ENCODE measurements around the gene DUSP5.

Gene DUSP5

DNA sequence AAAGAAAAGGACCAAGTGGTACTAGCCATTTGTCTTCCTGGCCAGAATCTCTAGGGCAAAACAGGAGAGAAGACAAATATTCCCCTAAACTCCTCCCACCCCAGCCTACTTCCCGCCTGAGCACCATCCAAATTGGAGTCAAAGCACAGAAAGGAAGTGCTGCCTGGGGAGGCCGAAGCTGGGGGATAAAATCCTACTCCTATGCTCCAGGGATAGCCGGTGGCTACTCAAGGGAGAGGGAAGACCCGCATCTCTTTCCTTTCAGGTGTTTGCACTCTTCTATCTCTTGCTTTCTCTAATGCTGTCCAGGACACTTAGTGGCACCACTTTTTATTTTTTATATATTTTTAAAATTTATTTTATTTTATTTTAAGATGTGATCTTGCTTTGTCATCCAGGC, 7.1 kb upstream of the DUSP5 start:
- peaks cover 4% of the 10 kb centered on the region for H3K27me3 Mint-ChIP-seq (ENCODE audit: low read depth)
- H3K4me1 Mint-ChIP-seq (ENCODE audit: low read depth): peaks cover 27% of the 10 kb centered on the region
- H3K27ac Mint-ChIP-seq: no peak overlapping the region
- H3K9me3 Mint-ChIP-seq: no peaks in the 10 kb centered on the region
- H3K36me3 Mint-ChIP-seq (ENCODE audit: low read depth): peaks cover 11% of the 10 kb centered on the region
- no peak overlapping the region for H3K4me3 Mint-ChIP-seq

DNA sequence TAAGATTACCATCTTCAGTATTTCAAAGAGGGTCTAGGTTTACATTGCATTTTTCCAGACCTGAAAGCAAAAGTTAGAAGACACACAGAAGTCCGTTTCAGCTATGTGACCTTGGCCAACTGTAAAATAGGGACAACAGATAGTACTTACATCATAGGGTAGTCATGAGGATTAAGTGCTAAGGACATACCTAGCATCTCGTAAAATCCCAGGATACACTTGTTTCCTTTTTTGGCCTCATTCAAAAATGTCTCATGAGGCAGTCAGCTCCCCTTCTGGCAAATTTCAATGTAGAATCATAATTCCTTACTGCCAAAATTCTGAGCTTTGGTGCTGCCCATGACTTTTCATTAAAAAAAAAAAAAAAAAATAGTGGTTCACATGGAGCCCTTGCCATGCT, 6.4 kb upstream of the DUSP5 start:
- peaks cover 4% of the 10 kb centered on the region for H3K27me3 Mint-ChIP-seq (ENCODE audit: low read depth)
- no peak overlapping the region for H3K27ac Mint-ChIP-seq
- peaks cover 33% of the 10 kb centered on the region for H3K4me1 Mint-ChIP-seq (ENCODE audit: low read depth)

GRCh38 chr10:110492069-110492822, 5.5 kb upstream of the DUSP5 start:
- Mint-ChIP-seq H3K4me3 (no peak overlapping the region), H3K27me3 (ENCODE audit: low read depth) (peaks cover 4% of the 10 kb centered on the region), H3K4me1 (ENCODE audit: low read depth) (peaks cover 39% of the 10 kb centered on the region), H3K27ac (no peak overlapping the region), H3K36me3 (ENCODE audit: low read depth) (peaks cover 14% of the 10 kb centered on the region), H3K9me3 (no peaks in the 10 kb centered on the region)

More for the DNA sequence above, 6.4 kb upstream of the DUSP5 start:
- no peaks in the 10 kb centered on the region for H3K9me3 Mint-ChIP-seq
- peaks cover 16% of the 10 kb centered on the region for H3K36me3 Mint-ChIP-seq (ENCODE audit: low read depth)
- H3K4me3 Mint-ChIP-seq: no peak overlapping the region

DNA sequence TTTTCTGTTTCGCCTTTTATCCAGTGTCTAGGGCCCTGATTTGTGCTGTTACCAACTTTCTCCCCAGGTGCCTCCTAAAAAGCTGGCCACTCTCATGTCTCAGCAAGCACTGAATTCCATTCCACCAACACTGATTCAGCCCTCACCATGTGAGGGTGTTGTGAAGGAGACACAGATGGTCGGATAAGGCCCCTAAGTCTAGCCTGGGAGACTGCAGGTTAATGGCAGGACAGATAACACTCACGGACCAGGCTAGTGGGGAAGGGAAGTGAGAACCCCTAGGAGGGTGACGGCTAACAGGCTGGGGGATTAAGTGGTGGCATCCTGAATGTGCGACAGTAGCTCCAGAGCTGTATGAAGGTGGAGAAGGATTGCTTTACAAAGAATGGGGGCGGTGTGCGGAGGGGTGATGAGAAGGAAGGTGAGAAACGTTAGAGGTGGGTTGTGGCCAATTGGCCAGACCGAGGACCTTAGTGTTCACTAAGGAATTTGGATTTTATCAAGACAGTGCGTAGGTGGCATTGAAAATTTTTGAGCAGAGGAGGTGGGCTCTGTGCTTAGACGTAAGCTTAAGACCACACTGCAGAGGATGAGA, 3.8 kb upstream of the DUSP5 start:
- H3K36me3 Mint-ChIP-seq (ENCODE audit: low read depth): peaks cover 17% of the 10 kb centered on the region
- no peak overlapping the region for H3K27ac Mint-ChIP-seq
- no peak overlapping the region for H3K4me3 Mint-ChIP-seq
- no peaks in the 10 kb centered on the region for H3K9me3 Mint-ChIP-seq
- peaks cover 31% of the 10 kb centered on the region for H3K4me1 Mint-ChIP-seq (ENCODE audit: low read depth)
- peaks cover 3% of the 10 kb centered on the region for H3K27me3 Mint-ChIP-seq (ENCODE audit: low read depth)

DNA sequence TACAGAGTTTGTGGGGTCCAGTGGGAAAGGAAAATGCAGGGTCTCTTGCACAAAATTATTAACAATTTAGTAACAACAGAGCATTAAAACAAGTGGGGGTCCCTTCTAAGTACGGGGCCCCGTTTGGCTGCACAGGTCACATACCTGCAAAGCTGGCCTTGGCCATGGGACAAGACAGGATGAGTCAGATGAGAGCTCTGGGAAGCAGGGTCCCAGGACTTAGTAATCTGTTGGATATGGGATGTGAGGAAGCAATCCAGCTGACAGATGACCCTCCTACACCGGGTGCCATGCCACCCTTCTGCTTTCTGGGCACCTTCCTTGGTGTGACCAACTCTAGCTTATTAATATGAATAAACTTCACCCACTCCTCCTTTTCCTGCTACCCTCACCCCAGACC, 3.2 kb upstream of the DUSP5 start:
- peaks cover 30% of the 10 kb centered on the region for H3K4me1 Mint-ChIP-seq (ENCODE audit: low read depth)
- H3K36me3 Mint-ChIP-seq (ENCODE audit: low read depth): peaks cover 23% of the 10 kb centered on the region
- no peaks in the 10 kb centered on the region for H3K9me3 Mint-ChIP-seq
- H3K27me3 Mint-ChIP-seq (ENCODE audit: low read depth): no peaks in the 10 kb centered on the region
- no peak overlapping the region for H3K27ac Mint-ChIP-seq
- H3K4me3 Mint-ChIP-seq: no peak overlapping the region

GRCh38 chr10:110495731-110496552, 1.8 kb upstream of the DUSP5 start:
- Mint-ChIP-seq H3K4me3 (peak overlapping the region; percentile 96), H3K4me1 (ENCODE audit: low read depth) (peaks cover 44% of the 10 kb centered on the region), H3K9me3 (no peaks in the 10 kb centered on the region), H3K36me3 (ENCODE audit: low read depth) (peaks cover 36% of the 10 kb centered on the region), H3K27me3 (ENCODE audit: low read depth) (no peaks in the 10 kb centered on the region), H3K27ac (peak overlapping the region; percentile 94)

DNA sequence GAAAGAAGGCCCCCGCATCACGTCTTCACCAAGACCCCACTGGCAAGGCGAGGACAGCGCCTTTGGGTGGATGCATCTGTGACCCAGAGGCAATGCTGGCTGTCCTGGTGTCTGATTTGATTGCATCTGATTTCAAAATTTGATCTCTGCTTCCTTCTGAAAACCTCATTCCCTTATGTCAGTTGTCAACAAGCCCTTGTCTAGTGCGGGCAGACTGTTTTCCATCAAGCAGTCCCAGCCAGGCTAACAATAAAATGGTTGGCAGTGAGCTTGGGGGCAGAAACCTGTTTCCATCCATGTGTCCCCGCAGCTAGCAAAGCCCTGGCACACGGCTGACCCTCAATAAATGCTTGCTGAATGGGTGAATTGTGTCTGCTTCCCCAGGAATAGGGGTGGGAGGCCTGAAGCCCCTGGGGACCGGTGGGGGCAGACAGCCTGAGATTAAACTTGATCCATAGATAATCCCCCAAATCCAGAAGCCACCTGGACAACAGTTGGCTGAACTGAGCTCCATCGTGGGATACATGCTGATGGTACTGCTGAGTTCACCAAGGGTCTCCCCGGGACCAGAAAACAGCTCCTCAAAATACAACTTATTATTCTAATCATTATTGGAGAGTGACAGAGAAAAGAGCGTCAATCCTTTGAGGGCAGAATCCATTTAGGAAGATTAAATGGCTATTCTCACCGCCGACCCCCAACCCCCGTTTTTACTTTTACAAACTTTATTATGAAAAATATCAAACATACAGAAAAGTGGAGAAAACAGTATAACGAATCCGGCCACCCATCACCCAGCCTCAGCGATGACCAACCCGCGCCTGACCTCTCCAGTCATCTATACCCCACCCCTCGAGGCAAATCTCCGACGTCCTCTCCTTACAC, 912 bp upstream of the DUSP5 start:
- Mint-ChIP-seq H3K9me3 (no peaks in the 10 kb centered on the region), H3K4me3 (peak overlapping the region; percentile 96), H3K4me1 (ENCODE audit: low read depth) (peaks cover 51% of the 10 kb centered on the region), H3K36me3 (ENCODE audit: low read depth) (peaks cover 43% of the 10 kb centered on the region), H3K27me3 (ENCODE audit: low read depth) (no peaks in the 10 kb centered on the region), H3K27ac (peak overlapping the region; percentile 94)

DNA sequence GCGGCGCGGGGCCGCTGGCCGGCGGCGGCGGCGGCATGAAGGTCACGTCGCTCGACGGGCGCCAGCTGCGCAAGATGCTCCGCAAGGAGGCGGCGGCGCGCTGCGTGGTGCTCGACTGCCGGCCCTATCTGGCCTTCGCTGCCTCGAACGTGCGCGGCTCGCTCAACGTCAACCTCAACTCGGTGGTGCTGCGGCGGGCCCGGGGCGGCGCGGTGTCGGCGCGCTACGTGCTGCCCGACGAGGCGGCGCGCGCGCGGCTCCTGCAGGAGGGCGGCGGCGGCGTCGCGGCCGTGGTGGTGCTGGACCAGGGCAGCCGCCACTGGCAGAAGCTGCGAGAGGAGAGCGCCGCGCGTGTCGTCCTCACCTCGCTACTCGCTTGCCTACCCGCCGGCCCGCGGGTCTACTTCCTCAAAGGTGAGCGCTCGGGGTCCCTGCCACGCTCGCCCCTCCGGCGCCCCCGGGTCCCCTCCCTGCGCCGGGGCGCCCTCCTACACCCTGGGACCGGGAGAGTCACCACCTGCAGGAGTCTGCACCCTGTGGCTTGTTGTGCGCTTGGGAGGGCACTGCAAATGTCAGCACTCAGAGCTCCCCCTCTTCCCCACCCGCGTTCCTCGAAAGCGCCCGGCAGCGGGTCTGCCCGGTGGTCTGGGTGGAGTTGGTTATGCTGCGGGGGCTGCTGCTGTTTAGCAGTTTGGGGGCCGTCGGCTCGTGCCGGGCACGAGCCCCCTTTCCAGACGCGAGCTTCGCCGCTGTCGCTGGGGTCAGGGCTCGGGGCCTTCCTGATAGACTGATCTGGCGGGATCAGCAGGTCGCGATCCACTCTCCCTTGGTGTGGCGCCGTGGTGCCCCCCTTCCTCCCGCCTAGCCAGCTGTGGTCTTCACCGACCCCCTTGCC, 627 bp downstream of the DUSP5 start:
- Mint-ChIP-seq H3K36me3 (ENCODE audit: low read depth) (peaks cover 51% of the 10 kb centered on the region), H3K27me3 (ENCODE audit: low read depth) (no peaks in the 10 kb centered on the region), H3K27ac (peak overlapping the region; percentile 93), H3K4me1 (ENCODE audit: low read depth) (peaks cover 61% of the 10 kb centered on the region), H3K4me3 (peak overlapping the region; percentile 99), H3K9me3 (no peaks in the 10 kb centered on the region)

GRCh38 chr10:110498982-110499795, 1.5 kb downstream of the DUSP5 start:
- Mint-ChIP-seq H3K4me3 (peak overlapping the region; percentile 99), H3K9me3 (no peaks in the 10 kb centered on the region), H3K27ac (peak overlapping the region; percentile 93), H3K27me3 (ENCODE audit: low read depth) (no peaks in the 10 kb centered on the region), H3K4me1 (ENCODE audit: low read depth) (peaks cover 64% of the 10 kb centered on the region), H3K36me3 (ENCODE audit: low read depth) (peaks cover 53% of the 10 kb centered on the region)

DNA sequence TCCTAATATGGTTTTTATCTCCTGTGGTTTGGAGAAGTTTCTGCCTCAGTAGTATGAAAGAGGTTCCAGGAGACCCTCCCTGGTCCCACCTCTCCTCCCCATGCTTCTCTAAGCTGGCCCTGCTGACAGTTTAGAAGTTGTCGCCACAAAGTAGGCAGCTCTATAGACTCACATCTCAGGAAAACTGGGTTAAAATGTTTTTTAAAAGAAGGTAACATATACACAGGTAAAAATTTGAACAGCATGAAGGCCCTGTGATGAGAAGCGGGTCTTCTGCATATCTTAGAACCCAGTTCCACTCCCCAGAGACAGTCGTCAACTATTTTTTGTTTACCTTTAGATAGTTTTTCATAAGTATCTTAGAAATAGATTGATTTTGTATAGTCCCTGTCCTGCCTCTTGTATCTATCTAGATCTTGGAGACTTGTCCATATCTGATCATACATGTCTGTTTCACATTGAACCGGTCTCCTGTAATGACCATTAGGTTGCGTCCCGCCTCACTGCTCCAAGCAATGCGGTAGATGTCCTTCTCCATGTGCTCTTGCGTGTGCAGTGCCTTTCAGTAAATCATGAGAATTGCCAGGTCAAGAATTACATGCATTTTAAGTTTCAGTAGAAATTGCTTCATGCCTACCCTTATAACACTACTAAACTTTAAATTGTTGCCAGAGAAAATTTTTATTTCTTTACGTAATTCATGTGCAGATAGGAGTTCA, 2.2 kb downstream of the DUSP5 start:
- Mint-ChIP-seq H3K9me3 (no peaks in the 10 kb centered on the region), H3K4me1 (ENCODE audit: low read depth) (peaks cover 71% of the 10 kb centered on the region), H3K27me3 (ENCODE audit: low read depth) (no peaks in the 10 kb centered on the region), H3K36me3 (ENCODE audit: low read depth) (peaks cover 60% of the 10 kb centered on the region), H3K4me3 (peak overlapping the region; percentile 99), H3K27ac (peak overlapping the region; percentile 93)

GRCh38 chr10:110500515-110500905, 2.8 kb downstream of the DUSP5 start:
- H3K36me3 Mint-ChIP-seq (ENCODE audit: low read depth): peaks cover 64% of the 10 kb centered on the region
- peak overlapping the region; percentile 93 for H3K27ac Mint-ChIP-seq
- H3K4me3 Mint-ChIP-seq: peak overlapping the region; percentile 99
- H3K27me3 Mint-ChIP-seq (ENCODE audit: low read depth): no peaks in the 10 kb centered on the region
- peaks cover 76% of the 10 kb centered on the region for H3K4me1 Mint-ChIP-seq (ENCODE audit: low read depth)
- no peaks in the 10 kb centered on the region for H3K9me3 Mint-ChIP-seq

Data from T-helper 1 cell treated with Interleukin-12 subunit alpha and Interleukin-12 subunit beta and Interleukin-4 antibody, amounts not matched to agents 30 μg/mL and 1 μg/mL, for 36 hours (primary cell).